OCI-LY7 (cell line): ENCODE measurements around the gene CPPED1. TPM values are rescaled to one million over a fixed set of nuclear protein-coding genes. Genes with fewer than 3 reads are reported as not detected.

Experiments
- BruUV-seq: library from RNA; stranded (reverse); fragments of 400-500 nt; replicated peaks from 2 replicates; lab custom pipeline; 2021; lab: Mats Ljungman, UMichigan
- CTCF ChIA-PET: fragments of 300-600 bp; sonication (Branson Sonifier 250); formaldehyde crosslinking; loops from one replicate; lab custom pipeline; 2022; ENCODE audit warnings: antibody characterized with exemption; ENCODE audit not compliant: unreplicated experiment; lab: Charles Lee
- POLR2A ChIA-PET: fragments of 300-600 bp; sonication (Branson Sonifier 250); formaldehyde crosslinking; loops from one replicate; lab custom pipeline; 2022; ENCODE audit warnings: antibody characterized with exemption; lab: Charles Lee
- DNase-seq: peaks from one replicate; pipeline ENCODE4 v3.0.0-alpha.2; 2015; ENCODE audit warnings: low spot score
- H2AFZ ChIP-seq: fragments of 200-600 bp; sonication (generic), shearing (Covaris generic); 2 replicates; pipeline ENCODE4 v1.6.1; 2014; ENCODE audit warnings: mild to moderate bottlenecking, antibody characterized with exemption, low read length, moderate library complexity
- H3K27ac ChIP-seq: fragments of 200-600 bp; sonication (generic); 2 replicates; pipeline ENCODE4 v1.5.1; 2014; ENCODE audit warnings: mixed run types, low read depth, mild to moderate bottlenecking, moderate library complexity, low read length, inconsistent platforms; ENCODE audit not compliant: poor library complexity, severe bottlenecking
- H3K36me3 ChIP-seq: fragments of 200-600 bp; sonication (generic); 2 replicates; pipeline ENCODE4 v1.6.1; 2014; ENCODE audit warnings: mild to moderate bottlenecking, antibody characterized with exemption, low read length, moderate library complexity, mixed read lengths; ENCODE audit not compliant: insufficient read depth
- H3K4me1 ChIP-seq: fragments of 200-600 bp; sonication (generic); 2 replicates; pipeline ENCODE4 v1.5.1; 2014; ENCODE audit warnings: mild to moderate bottlenecking, low read length; ENCODE audit not compliant: insufficient read depth, poor library complexity, severe bottlenecking
- H3K4me2 ChIP-seq: fragments of 200-600 bp; sonication (generic); 2 replicates; pipeline ENCODE4 v1.6.1; 2014; ENCODE audit warnings: mild to moderate bottlenecking, low read length
- H3K4me3 ChIP-seq: fragments of 200-600 bp; sonication (generic); 2 replicates; pipeline ENCODE4 v1.5.1; 2014; ENCODE audit warnings: mild to moderate bottlenecking, low read depth, low read length; ENCODE audit not compliant: poor library complexity, severe bottlenecking
- H3K79me2 ChIP-seq: fragments of 200-600 bp; sonication (generic); 2 replicates; pipeline ENCODE4 v1.6.1; 2016; ENCODE audit warnings: low read depth, mild to moderate bottlenecking, low read length, moderate library complexity, mixed read lengths; ENCODE audit not compliant: insufficient read depth
- H3K9me2 ChIP-seq: fragments of 200-600 bp; sonication (generic); 2 replicates; pipeline ENCODE4 v1.6.1; 2016; ENCODE audit warnings: mild to moderate bottlenecking, low read length, mixed read lengths; ENCODE audit not compliant: insufficient read depth
- H3K9me3 ChIP-seq: fragments of 200-600 bp; sonication (generic); 2 replicates; pipeline ENCODE4 v1.6.1; 2014; ENCODE audit warnings: mild to moderate bottlenecking, mixed run types, low read length, mixed read lengths
- H4K20me1 ChIP-seq: fragments of 200-600 bp; sonication (generic); 2 replicates; pipeline ENCODE4 v1.6.1; 2014; ENCODE audit warnings: mild to moderate bottlenecking, antibody characterized with exemption, low read length, moderate library complexity, mixed read lengths; ENCODE audit not compliant: insufficient read depth
- CTCF ChIP-seq: fragments of 200-600 bp; sonication (generic); conservative IDR thresholded peaks from 2 replicates; pipeline ENCODE4 v1.5.1; 2014; ENCODE audit warnings: mild to moderate bottlenecking, antibody characterized with exemption, low read length, moderate library complexity, mixed read lengths
- EZH2phosphoT487 ChIP-seq: fragments of 200-600 bp; sonication (generic); IDR thresholded peaks from 2 replicates; pipeline ENCODE4 v1.6.1; 2018; ENCODE audit warnings: low read depth, borderline replicate concordance, mild to moderate bottlenecking, mixed run types, antibody characterized with exemption, low read length, moderate library complexity, mixed read lengths
- intact Hi-C: fragments of 100-400 bp; cut with micrococcal nuclease; formaldehyde crosslinking; loops from one replicate; pipeline ENCODE4 v1.10.0; 2022; ENCODE audit not compliant: unreplicated experiment
- total RNA-seq, 2 experiments: library from RNA; depleted of rRNA in 1 of 2; stranded (reverse); fragments of >200 nt in 1 of 2; shearing (Covaris generic) in 1 of 2; gene quantifications; 2 replicates each; pipeline ENCODE4 v1.2.3, GENCODE V29; 2014 to 2022

Gene CPPED1
- total RNA-seq, 2 experiments from 2014 or later, result 8.6 to 14.2 TPM

GRCh38 chr16:12757546-12757945 lies 46.1 kb downstream of the CPPED1 start:
- H3K4me3 ChIP-seq, result no peak overlapping the region
- no peak overlapping the region for H3K27ac ChIP-seq
- H4K20me1 ChIP-seq, result no peaks in the 10 kb centered on the region
- H3K9me2 ChIP-seq, result no peaks in the 10 kb centered on the region
- peaks cover 40% of the 10 kb centered on the region for H3K4me1 ChIP-seq
- H3K9me3 ChIP-seq, result no peaks in the 10 kb centered on the region; the same call in 1 of the 2 replicates
- ChIA-PET CTCF (no interaction called here), POLR2A (interaction anchor here (0.5 to 0.7 kb wide), 3 partner anchors 27 to 1852 kb away, joined by 3 to 8 read pairs (median 3); no protein-coding TSS in a partner anchor)
- H2AFZ ChIP-seq, result no peak overlapping the region
- H3K4me2 ChIP-seq, result no peak overlapping the region
- no TSS peak for BruUV-seq
- no peak for TF ChIP-seq CTCF
- no peak for TF ChIP-seq EZH2phosphoT487
- intact Hi-C loops, result no loop called here
- H3K36me3 ChIP-seq, result peaks cover 6% of the 10 kb centered on the region
- H3K79me2 ChIP-seq, result no peaks in the 10 kb centered on the region
- no peak for DNase-seq

GRCh38 chr16:12754824-12755543 lies 48.7 kb downstream of the CPPED1 start:
- intact Hi-C loops, result no loop called here

More at GRCh38 chr16:12754824-12755543, 48.7 kb downstream of the CPPED1 start:
- Histone ChIP-seq H3K4me3 (no peak overlapping the region), H2AFZ (no peak overlapping the region), H3K4me2 (no peak overlapping the region), H3K79me2 (no peaks in the 10 kb centered on the region), H3K9me3 (no peaks in the 10 kb centered on the region), H3K36me3 (no peaks in the 10 kb centered on the region), H3K9me2 (no peaks in the 10 kb centered on the region), H4K20me1 (no peaks in the 10 kb centered on the region), H3K4me1 (peaks cover 23% of the 10 kb centered on the region), H3K27ac (no peak overlapping the region)
- ChIA-PET POLR2A (interaction anchor here (0.6 to 0.7 kb wide), 4 partner anchors 302 to 572 kb away, joined by 3 to 9 read pairs (median 4); no protein-coding TSS in a partner anchor), CTCF (interaction anchor here (0.6 kb wide), 1 partner anchor 793 kb away, joined by 6 read pairs; no protein-coding TSS in a partner anchor)
- DNase-seq, result no peak
- TF ChIP-seq CTCF, result no peak
- no peak for TF ChIP-seq EZH2phosphoT487
- BruUV-seq, result no TSS peak
